GM19099 (cell line): ENCODE data around the gene CFAP74.

ENCODE experiments used
- POLR2A ChIP-seq: IDR thresholded peaks from 3 replicates; pipeline ENCODE4 v1.6.1; 2011; ENCODE audit warnings: low read depth; ENCODE audit not compliant: insufficient read length; ENCODE audit errors: extremely low read depth

CFAP74 gene

GRCh38 chr1:2003541-2004131, at the start of gene CFAP74:
Gene CFAP74 (minus strand): TSS chr1:2003786. CDS start chr1:1990956, 12,830 bp downstream.
- no peak for TF ChIP-seq POLR2A

- no peak for TF ChIP-seq POLR2A
Observed at GRCh38 chr1:2053217-2053616, 49.6 kb upstream of the CFAP74 start.

GRCh38 chr1:2052756-2053155, 49.2 kb upstream of the CFAP74 start:
- TF ChIP-seq POLR2A, result no peak

GRCh38 chr1:2052054-2052679, 48.6 kb upstream of the CFAP74 start:
- TF ChIP-seq POLR2A, result no peak

GRCh38 chr1:2050793-2051682, 47.5 kb upstream of the CFAP74 start:
- no peak for TF ChIP-seq POLR2A

- TF ChIP-seq POLR2A, result no peak
Observed at GRCh38 chr1:2050461-2050792, 46.8 kb upstream of the CFAP74 start.

- TF ChIP-seq POLR2A, result no peak
Observed at GRCh38 chr1:2049718-2050431, 46.3 kb upstream of the CFAP74 start, which contains the start of gene PRKCZ. Gene PRKCZ (plus strand): TSS chr1:2050411. CDS start chr1:2050631, 220 bp downstream.

GRCh38 chr1:2049225-2049717, 45.7 kb upstream of the CFAP74 start:
- TF ChIP-seq POLR2A, result no peak

- no peak for TF ChIP-seq POLR2A
Observed at GRCh38 chr1:2047749-2048729, 44.5 kb upstream of the CFAP74 start.

GRCh38 chr1:2046953-2047748, 43.6 kb upstream of the CFAP74 start:
- TF ChIP-seq POLR2A, result no peak

GRCh38 chr1:2046174-2046917, 42.8 kb upstream of the CFAP74 start:
- no peak for TF ChIP-seq POLR2A

GRCh38 chr1:2045468-2046173, 42.0 kb upstream of the CFAP74 start:
- no peak for TF ChIP-seq POLR2A
